Thyroid gland (tissue), 4 donors: ENCODE results near the gene PIGS.

Source experiments
- CTCF ChIP-seq, 6 experiments: fragments of 200-600 bp in 3 of 6; fragments of 450-650 bp in 3 of 6; sonication (generic) in 3 of 6; IDR thresholded peaks; one replicate each; pipeline ENCODE4 v1.5.1; 2016 to 2019; ENCODE audit warnings: antibody characterized with exemption in 6 of 6, mild to moderate bottlenecking in 2 of 6, inconsistent platforms in 1 of 6, moderate library complexity in 1 of 6
- POLR2A ChIP-seq, 2 donors: fragments of 450-650 bp; IDR thresholded peaks; one replicate each; pipeline ENCODE4 v1.6.1; 2017; ENCODE audit warnings: antibody characterized with exemption in 2 of 2, mild to moderate bottlenecking in 2 of 2, moderate library complexity in 1 of 2

- TF ChIP-seq CTCF (IDR thresholded peaks at IDR 0.05) (no peak), POLR2A (IDR thresholded peaks at IDR 0.05) (no peak)
Measured at GRCh38 chr17:28615260-28615940, 44.1 kb upstream of the PIGS start.
